H7 (cell line): ENCODE results near the gene BCKDHB. TPM values are rescaled to one million over a fixed set of nuclear protein-coding genes. Genes with fewer than 3 reads are reported as not detected.
"Not testable (repeated sequence)": the region's sequence is repeated elsewhere in the genome, so short reads cannot be mapped to it uniquely, and the experiment has no call there.

Source experiments
- DNase-seq: peaks from one replicate; pipeline ENCODE4 v3.0.0; 2012
- H3K27me3 ChIP-seq: 2 replicates; pipeline ENCODE4 v1.6.0; 2011; ENCODE audit warnings: mild to moderate bottlenecking, low read length; ENCODE audit not compliant: control insufficient read depth, insufficient read depth
- H3K36me3 ChIP-seq: replicated peaks from 2 replicates; pipeline ENCODE4 v1.5.1; 2011; ENCODE audit warnings: low read length; ENCODE audit not compliant: control insufficient read depth, insufficient read depth
- H3K4me3 ChIP-seq: 2 replicates; pipeline ENCODE4 v1.5.1; 2011; ENCODE audit warnings: low read depth, mild to moderate bottlenecking, control low read depth, low read length, moderate library complexity; ENCODE audit not compliant: insufficient read depth
- total RNA-seq: library from RNA; depleted of rRNA; stranded (reverse); fragments of >200 nt; shearing (Covaris generic); gene quantifications from 2 replicates; pipeline ENCODE4 v1.2.3, GENCODE V29; 2014

The BCKDHB gene
- total RNA-seq, 1 experiment from 2014 or later = 17.4 TPM

- no peaks in the 10 kb centered on the region for H3K36me3 ChIP-seq
- no peak overlapping the region for H3K4me3 ChIP-seq
- H3K27me3 ChIP-seq = no peaks in the 10 kb centered on the region
- no peak for DNase-seq
These were observed 174.0 kb downstream of the BCKDHB start for GRCh38 chr6:80280262-80281010.

- no peak for DNase-seq
- Histone ChIP-seq H3K36me3 (no peaks in the 10 kb centered on the region), H3K4me3 (no peak overlapping the region), H3K27me3 (no peaks in the 10 kb centered on the region)
These were observed 176.6 kb downstream of the BCKDHB start for GRCh38 chr6:80282913-80283554.

- Histone ChIP-seq H3K4me3 (no peak overlapping the region), H3K36me3 (no peaks in the 10 kb centered on the region), H3K27me3 (no peaks in the 10 kb centered on the region)
- DNase-seq = no peak
These were observed 180.6 kb downstream of the BCKDHB start for GRCh38 chr6:80287112-80287511.

- no peak overlapping the region for H3K4me3 ChIP-seq
- DNase-seq = no peak
- H3K27me3 ChIP-seq = no peaks in the 10 kb centered on the region
- no peaks in the 10 kb centered on the region for H3K36me3 ChIP-seq
These were observed 181.1 kb downstream of the BCKDHB start for GRCh38 chr6:80287607-80288006.

- no peak for DNase-seq
- no peaks in the 10 kb centered on the region for H3K27me3 ChIP-seq
These were observed 183.3 kb downstream of the BCKDHB start for GRCh38 chr6:80289727-80290126.

GRCh38 chr6:80294531-80294930, 188.1 kb downstream of the BCKDHB start:
- DNase-seq, H3K4me3 ChIP-seq, H3K27me3 ChIP-seq, H3K36me3 ChIP-seq: not testable (repeated sequence)

More at GRCh38 chr6:80289727-80290126, 183.3 kb downstream of the BCKDHB start:
- H3K36me3 ChIP-seq = no peaks in the 10 kb centered on the region
- H3K4me3 ChIP-seq = no peak overlapping the region

- DNase-seq = no peak
- H3K36me3 ChIP-seq = no peaks in the 10 kb centered on the region
- no peak overlapping the region for H3K4me3 ChIP-seq
- no peaks in the 10 kb centered on the region for H3K27me3 ChIP-seq
These were observed 196.2 kb downstream of the BCKDHB start for GRCh38 chr6:80302716-80303115.

- Histone ChIP-seq H3K27me3 (no peaks in the 10 kb centered on the region), H3K36me3 (no peaks in the 10 kb centered on the region), H3K4me3 (no peak overlapping the region)
- no peak for DNase-seq
These were observed 197.5 kb downstream of the BCKDHB start for GRCh38 chr6:80304014-80304413.

- no peaks in the 10 kb centered on the region for H3K27me3 ChIP-seq
- no peak for DNase-seq
These were observed 208.1 kb downstream of the BCKDHB start for GRCh38 chr6:80314531-80314930.

GRCh38 chr6:80316686-80317231, 210.3 kb downstream of the BCKDHB start:
- H3K36me3 ChIP-seq = no peaks in the 10 kb centered on the region
- H3K4me3 ChIP-seq = no peak overlapping the region
- H3K27me3 ChIP-seq = no peaks in the 10 kb centered on the region
- no peak for DNase-seq

More at GRCh38 chr6:80314531-80314930, 208.1 kb downstream of the BCKDHB start:
- no peaks in the 10 kb centered on the region for H3K36me3 ChIP-seq
- no peak overlapping the region for H3K4me3 ChIP-seq

- Histone ChIP-seq H3K36me3 (no peaks in the 10 kb centered on the region), H3K4me3 (no peak overlapping the region), H3K27me3 (no peaks in the 10 kb centered on the region)
- DNase-seq = no peak
These were observed 212.7 kb downstream of the BCKDHB start for GRCh38 chr6:80319196-80319595.

- Histone ChIP-seq H3K4me3 (no peak overlapping the region), H3K36me3 (no peaks in the 10 kb centered on the region), H3K27me3 (no peaks in the 10 kb centered on the region)
- DNase-seq = no peak
These were observed 214.5 kb downstream of the BCKDHB start for GRCh38 chr6:80321011-80321410.

GRCh38 chr6:80325742-80326141, 219.3 kb downstream of the BCKDHB start:
- Histone ChIP-seq H3K27me3 (no peaks in the 10 kb centered on the region), H3K4me3 (no peak overlapping the region), H3K36me3 (no peaks in the 10 kb centered on the region)
- no peak for DNase-seq

GRCh38 chr6:80328652-80329051, 222.2 kb downstream of the BCKDHB start:
- no peak overlapping the region for H3K4me3 ChIP-seq
- DNase-seq = no peak
- H3K36me3 ChIP-seq = no peaks in the 10 kb centered on the region
- H3K27me3 ChIP-seq = no peaks in the 10 kb centered on the region

- no peak overlapping the region for H3K4me3 ChIP-seq
- no peaks in the 10 kb centered on the region for H3K36me3 ChIP-seq
- DNase-seq = no peak
- no peaks in the 10 kb centered on the region for H3K27me3 ChIP-seq
These were observed 223.0 kb downstream of the BCKDHB start for GRCh38 chr6:80329496-80329895.
